ENCODE results near the gene XXYLT1.

The XXYLT1 gene

GRCh38 chr3:195041871-195042742 is 228.9 kb downstream of the XXYLT1 start:
- Histone ChIP-seq H3K36me3 (ENCODE audit: control insufficient read depth in 1 of 2, insufficient read depth in 2 of 2, low read depth in 1 of 2, low read length in 2 of 2) (no peaks in the 10 kb centered on the region), H3K27me3 (ENCODE audit: control insufficient read depth in 1 of 2, insufficient read depth in 1 of 2, low read length in 2 of 2) (peaks cover 65 to 69% of the 10 kb centered on the region in 2 experiments), H3K4me2 (ENCODE audit: low read length, poor library complexity, severe bottlenecking) (no peak overlapping the region), H3K4ac (ENCODE audit: low read depth in 1 of 2, low read length in 2 of 2) (no peak overlapping the region), H3K27ac (ENCODE audit: low read length, poor library complexity, severe bottlenecking) (no peak overlapping the region), H4K91ac (ENCODE audit: low read length) (no peak overlapping the region), H2AK5ac (ENCODE audit: low read length, severe bottlenecking) (no peak overlapping the region), H4K8ac (ENCODE audit: low read length) (peak overlapping the region; percentile 23), H3K23ac (ENCODE audit: low read length in 2 of 2) (no peak overlapping the region), H2BK120ac (ENCODE audit: low read depth, low read length) (no peak overlapping the region), H3K14ac (ENCODE audit: low read length in 2 of 2) (no peak overlapping the region), H3K18ac (ENCODE audit: low read depth in 1 of 2, low read length in 2 of 2) (no peak overlapping the region), H3K4me1 (ENCODE audit: control insufficient read depth, insufficient read depth, low read depth, low read length) (peaks cover 17% of the 10 kb centered on the region), H2BK15ac (ENCODE audit: low read depth, poor library complexity, severe bottlenecking) (no peak overlapping the region), H3K9me3 (ENCODE audit: control insufficient read depth, low read length) (peaks cover 8% of the 10 kb centered on the region), H2BK5ac (ENCODE audit: low read depth, low read length, poor library complexity, severe bottlenecking) (no peak overlapping the region), H3K79me1 (replicated peaks; ENCODE audit: low read length, poor library complexity, severe bottlenecking) (no peaks in the 10 kb centered on the region), H2BK12ac (ENCODE audit: low read length in 2 of 2) (no peak overlapping the region), H3K4me3 (ENCODE audit: insufficient read depth in 1 of 2, low read depth in 1 of 2, low read length in 2 of 2) (no peak overlapping the region), H2AFZ (ENCODE audit: low read depth, low read length) (no peak overlapping the region), H3K9ac (ENCODE audit: low read length) (no peak overlapping the region)
- no peak for DNase-seq
- WGBS = 64% methylated on average over 14 of the region's 16 CpGs

- no peak for DNase-seq
- H3K4me2 ChIP-seq (ENCODE audit: low read length, poor library complexity, severe bottlenecking) = no peak overlapping the region
- H3K79me1 ChIP-seq (replicated peaks; ENCODE audit: low read length, poor library complexity, severe bottlenecking) = no peaks in the 10 kb centered on the region
- H3K4me3 ChIP-seq (ENCODE audit: insufficient read depth in 1 of 2, low read depth in 1 of 2, low read length in 2 of 2) = no peak overlapping the region
- no peaks in the 10 kb centered on the region for H3K36me3 ChIP-seq (ENCODE audit: control insufficient read depth in 1 of 2, insufficient read depth in 2 of 2, low read depth in 1 of 2, low read length in 2 of 2)
- no peak overlapping the region for H2BK12ac ChIP-seq (ENCODE audit: low read length in 2 of 2)
- no peak overlapping the region for H3K4ac ChIP-seq (ENCODE audit: low read depth in 1 of 2, low read length in 2 of 2)
- H3K14ac ChIP-seq (ENCODE audit: low read length in 2 of 2) = no peak overlapping the region
- no peak overlapping the region for H2BK15ac ChIP-seq (ENCODE audit: low read depth, poor library complexity, severe bottlenecking)
- H3K18ac ChIP-seq (ENCODE audit: low read depth in 1 of 2, low read length in 2 of 2) = no peak overlapping the region
- whole genome bisulfite sequencing = 81% methylated on average over 12 of the region's 13 CpGs
- H2BK5ac ChIP-seq (ENCODE audit: low read depth, low read length, poor library complexity, severe bottlenecking) = no peak overlapping the region
- H4K8ac ChIP-seq (ENCODE audit: low read length) = no peak overlapping the region
- H4K91ac ChIP-seq (ENCODE audit: low read length) = no peak overlapping the region
- H3K27me3 ChIP-seq (ENCODE audit: control insufficient read depth in 1 of 2, insufficient read depth in 1 of 2, low read length in 2 of 2) = peaks cover 65 to 75% of the 10 kb centered on the region in 2 experiments
- H3K9ac ChIP-seq (ENCODE audit: low read length) = no peak overlapping the region
- H3K9me3 ChIP-seq (ENCODE audit: control insufficient read depth, low read length) = peaks cover 8% of the 10 kb centered on the region
- H2AK5ac ChIP-seq (ENCODE audit: low read length, severe bottlenecking) = no peak overlapping the region
- H2AFZ ChIP-seq (ENCODE audit: low read depth, low read length) = no peak overlapping the region
- no peak overlapping the region for H3K27ac ChIP-seq (ENCODE audit: low read length, poor library complexity, severe bottlenecking)
- peaks cover 17% of the 10 kb centered on the region for H3K4me1 ChIP-seq (ENCODE audit: control insufficient read depth, insufficient read depth, low read depth, low read length)
- no peak overlapping the region for H3K23ac ChIP-seq (ENCODE audit: low read length in 2 of 2)
- no peak overlapping the region for H2BK120ac ChIP-seq (ENCODE audit: low read depth, low read length)
Measured at GRCh38 chr3:195040773-195041520, 230.0 kb downstream of the XXYLT1 start.

GRCh38 chr3:195040094-195040493 is 230.9 kb downstream of the XXYLT1 start:
- no peak overlapping the region for H3K14ac ChIP-seq (ENCODE audit: low read length in 2 of 2)
- H2BK15ac ChIP-seq (ENCODE audit: low read depth, poor library complexity, severe bottlenecking) = no peak overlapping the region
- H4K91ac ChIP-seq (ENCODE audit: low read length) = no peak overlapping the region
- no peak overlapping the region for H3K27ac ChIP-seq (ENCODE audit: low read length, poor library complexity, severe bottlenecking)
- no peak overlapping the region for H2BK120ac ChIP-seq (ENCODE audit: low read depth, low read length)
- H3K36me3 ChIP-seq (ENCODE audit: control insufficient read depth in 1 of 2, insufficient read depth in 2 of 2, low read depth in 1 of 2, low read length in 2 of 2) = no peaks in the 10 kb centered on the region
- WGBS = 97% methylated on average over 11 of the region's 11 CpGs
- H3K9ac ChIP-seq (ENCODE audit: low read length) = no peak overlapping the region
- H3K27me3 ChIP-seq (ENCODE audit: control insufficient read depth in 1 of 2, insufficient read depth in 1 of 2, low read length in 2 of 2) = peaks cover 64 to 81% of the 10 kb centered on the region in 2 experiments
- H4K8ac ChIP-seq (ENCODE audit: low read length) = no peak overlapping the region
- no peak overlapping the region for H2AFZ ChIP-seq (ENCODE audit: low read depth, low read length)
- H3K4me1 ChIP-seq (ENCODE audit: control insufficient read depth, insufficient read depth, low read depth, low read length) = peaks cover 17% of the 10 kb centered on the region
- no peak overlapping the region for H2BK5ac ChIP-seq (ENCODE audit: low read depth, low read length, poor library complexity, severe bottlenecking)
- peak overlapping the region in 1 of 2 experiments; percentile 0 for H3K18ac ChIP-seq (ENCODE audit: low read depth in 1 of 2, low read length in 2 of 2)
- H3K4me3 ChIP-seq (ENCODE audit: insufficient read depth in 1 of 2, low read depth in 1 of 2, low read length in 2 of 2) = no peak overlapping the region
- no peak overlapping the region for H3K4me2 ChIP-seq (ENCODE audit: low read length, poor library complexity, severe bottlenecking)
- no peak overlapping the region for H3K23ac ChIP-seq (ENCODE audit: low read length in 2 of 2)
- no peaks in the 10 kb centered on the region for H3K79me1 ChIP-seq (replicated peaks; ENCODE audit: low read length, poor library complexity, severe bottlenecking)
- H2BK12ac ChIP-seq (ENCODE audit: low read length in 2 of 2) = no peak overlapping the region
- peaks cover 8% of the 10 kb centered on the region for H3K9me3 ChIP-seq (ENCODE audit: control insufficient read depth, low read length)
- no peak overlapping the region for H2AK5ac ChIP-seq (ENCODE audit: low read length, severe bottlenecking)
- no peak for DNase-seq
- no peak overlapping the region for H3K4ac ChIP-seq (ENCODE audit: low read depth in 1 of 2, low read length in 2 of 2)

GRCh38 chr3:195039180-195039843 is 231.6 kb downstream of the XXYLT1 start:
- H3K4ac ChIP-seq (ENCODE audit: low read depth in 1 of 2, low read length in 2 of 2) = no peak overlapping the region
- DNase-seq = no peak
- H4K8ac ChIP-seq (ENCODE audit: low read length) = no peak overlapping the region
- H3K9me3 ChIP-seq (ENCODE audit: control insufficient read depth, low read length) = peaks cover 8% of the 10 kb centered on the region
- H2AK5ac ChIP-seq (ENCODE audit: low read length, severe bottlenecking) = no peak overlapping the region
- no peaks in the 10 kb centered on the region for H3K36me3 ChIP-seq (ENCODE audit: control insufficient read depth in 1 of 2, insufficient read depth in 2 of 2, low read depth in 1 of 2, low read length in 2 of 2)
- H3K23ac ChIP-seq (ENCODE audit: low read length in 2 of 2) = no peak overlapping the region
- H3K4me3 ChIP-seq (ENCODE audit: insufficient read depth in 1 of 2, low read depth in 1 of 2, low read length in 2 of 2) = no peak overlapping the region
- no peak overlapping the region for H2BK5ac ChIP-seq (ENCODE audit: low read depth, low read length, poor library complexity, severe bottlenecking)
- H3K27me3 ChIP-seq (ENCODE audit: control insufficient read depth in 1 of 2, insufficient read depth in 1 of 2, low read length in 2 of 2) = peaks cover 66 to 82% of the 10 kb centered on the region in 2 experiments
- H4K91ac ChIP-seq (ENCODE audit: low read length) = no peak overlapping the region
- no peaks in the 10 kb centered on the region for H3K79me1 ChIP-seq (replicated peaks; ENCODE audit: low read length, poor library complexity, severe bottlenecking)
- H3K4me1 ChIP-seq (ENCODE audit: control insufficient read depth, insufficient read depth, low read depth, low read length) = peaks cover 17% of the 10 kb centered on the region
- H2BK15ac ChIP-seq (ENCODE audit: low read depth, poor library complexity, severe bottlenecking) = no peak overlapping the region
- 82% methylated on average over 7 of the region's 7 CpGs for WGBS
- H3K14ac ChIP-seq (ENCODE audit: low read length in 2 of 2) = no peak overlapping the region
- no peak overlapping the region for H2BK12ac ChIP-seq (ENCODE audit: low read length in 2 of 2)
- no peak overlapping the region for H3K18ac ChIP-seq (ENCODE audit: low read depth in 1 of 2, low read length in 2 of 2)
- H3K27ac ChIP-seq (ENCODE audit: low read length, poor library complexity, severe bottlenecking) = no peak overlapping the region
- no peak overlapping the region for H3K9ac ChIP-seq (ENCODE audit: low read length)
- H2AFZ ChIP-seq (ENCODE audit: low read depth, low read length) = no peak overlapping the region
- no peak overlapping the region for H2BK120ac ChIP-seq (ENCODE audit: low read depth, low read length)
- no peak overlapping the region for H3K4me2 ChIP-seq (ENCODE audit: low read length, poor library complexity, severe bottlenecking)
